ENCODE results near the gene QTRT2.
A peak's percentile ranks its signal among the peaks of the same experiment; 100 is the strongest.

QTRT2 gene

DNA sequence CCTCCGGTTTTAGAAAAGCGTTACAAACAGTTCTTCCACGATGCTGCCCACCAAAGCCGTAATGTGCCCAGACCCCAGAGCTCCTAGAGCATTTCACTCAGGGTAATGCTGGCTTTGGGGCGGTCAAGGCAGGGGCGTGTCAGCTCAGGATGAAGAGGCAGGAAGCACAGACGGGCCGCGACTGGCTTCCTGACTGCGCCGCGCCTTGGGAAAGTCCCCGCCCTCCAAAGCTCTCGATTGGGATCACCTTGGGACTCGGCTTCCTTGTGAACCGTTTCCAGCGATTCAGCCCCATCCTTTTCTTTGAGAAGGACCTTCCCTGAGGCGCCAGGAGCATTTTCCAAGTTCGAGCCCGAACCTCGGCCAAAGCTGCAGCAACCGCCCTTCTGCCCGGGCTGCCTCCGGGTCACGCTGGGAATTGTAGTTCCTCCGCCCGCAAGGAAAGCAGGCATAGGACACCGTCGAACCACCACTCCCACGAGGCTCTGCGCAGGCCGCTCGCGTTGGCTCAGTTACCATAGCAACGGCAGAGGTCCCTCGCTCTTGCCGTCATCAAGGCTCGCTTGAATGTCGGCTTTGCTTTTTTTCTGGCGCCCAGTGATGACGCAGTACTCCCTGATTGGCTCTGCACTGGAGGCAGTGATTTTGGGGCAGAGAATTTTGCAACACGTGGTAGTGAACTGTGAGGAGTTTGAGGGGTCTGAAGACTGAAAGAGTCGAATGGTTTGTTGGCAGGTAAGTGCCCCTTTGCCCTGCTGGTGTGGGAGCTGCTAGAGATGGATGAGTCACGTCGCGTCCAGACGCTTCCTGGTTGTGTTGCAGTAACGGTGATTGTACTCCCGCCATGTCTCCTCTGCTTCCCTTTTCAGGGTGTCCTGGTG lies at the start of gene QTRT2, which contains the start of gene CCDC191:
Gene QTRT2 (plus strand): TSS at position 608 of the 881 bp plus-strand sequence. CDS start 8,521 bp downstream, outside the sequence.
Gene CCDC191 (minus strand): TSS at position 397 of the 881 bp plus-strand sequence. CDS start 60 bp downstream, at position 337.
- peak; percentile 97 for DNase-seq (ENCODE audit: low read depth in 2 of 2)

DNA sequence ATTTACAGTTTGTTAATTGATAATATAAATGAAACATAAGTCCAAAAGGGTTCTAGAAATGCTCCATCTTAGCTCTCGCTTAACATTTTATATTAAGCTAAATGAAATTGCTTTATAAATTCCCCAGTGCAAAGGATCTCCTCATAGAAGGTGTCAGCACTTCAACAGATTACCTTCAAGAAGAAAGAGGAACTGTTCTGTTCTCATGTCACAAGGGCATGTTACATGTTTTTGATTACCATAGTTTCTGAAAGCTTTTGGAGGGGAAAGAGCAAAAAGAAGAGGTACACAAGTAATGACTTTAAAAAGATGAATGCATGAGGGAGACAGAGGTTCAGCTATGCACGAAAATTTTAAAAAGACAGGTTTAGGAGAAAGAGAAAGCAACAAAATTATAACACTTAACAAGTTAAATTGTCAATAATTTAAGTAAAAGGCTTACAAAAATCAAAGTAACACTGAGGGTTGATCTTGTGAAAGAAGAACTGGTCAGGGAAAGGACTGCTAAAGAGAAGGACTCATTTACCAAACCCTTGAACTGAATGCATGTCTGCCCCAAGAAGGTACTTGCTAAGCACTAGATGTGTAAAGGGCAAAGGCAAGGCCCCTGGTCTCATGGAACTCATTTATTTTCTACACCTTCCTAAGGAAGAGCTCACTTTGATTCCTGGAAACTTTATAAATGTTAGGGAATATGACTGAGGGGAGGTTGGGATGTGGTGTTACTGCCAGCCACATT lies 45.3 kb upstream of the QTRT2 start:
- DNase-seq (ENCODE audit: low read depth in 2 of 2): no peak

DNA sequence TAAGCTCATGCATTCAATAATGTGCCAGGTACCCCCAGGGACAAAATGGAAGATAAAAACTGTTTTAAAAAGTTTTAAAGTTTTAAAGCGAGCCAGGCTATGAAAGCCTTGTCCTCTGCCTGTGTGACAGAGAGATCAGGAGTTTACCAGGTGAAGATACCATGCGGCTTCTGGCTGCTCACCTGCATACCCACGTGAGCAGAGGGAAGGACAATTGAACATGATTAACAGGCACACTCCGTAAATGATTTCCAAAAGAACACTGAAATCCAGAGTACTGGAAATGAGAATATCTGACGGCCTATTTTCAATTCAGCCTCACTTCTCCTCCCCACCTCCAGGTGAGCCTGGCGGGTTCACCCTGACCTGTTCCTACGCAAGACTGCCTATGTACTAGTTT lies 42.3 kb upstream of the QTRT2 start:
- DNase-seq (ENCODE audit: low read depth in 2 of 2): no peak

DNA sequence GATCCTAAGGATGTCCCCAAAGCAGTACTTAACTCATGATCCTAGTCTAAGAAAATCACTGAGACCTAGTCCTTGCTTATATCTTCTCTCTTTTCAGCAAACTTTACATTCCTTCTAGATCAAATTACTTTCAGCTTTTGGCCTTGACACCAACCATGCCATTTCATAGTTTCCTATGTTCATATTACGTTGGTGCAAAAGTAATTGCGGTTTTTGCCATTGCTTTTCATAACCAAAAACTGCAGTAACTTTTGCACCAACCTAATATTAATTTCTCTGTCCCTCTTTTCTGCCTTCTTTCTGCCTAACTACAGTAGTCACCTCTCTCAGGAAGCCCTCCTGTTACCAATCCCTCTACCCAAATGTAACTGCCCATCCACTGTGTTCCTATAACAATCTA lies 37.1 kb upstream of the QTRT2 start:
- no peak for DNase-seq (ENCODE audit: low read depth in 2 of 2)

DNA sequence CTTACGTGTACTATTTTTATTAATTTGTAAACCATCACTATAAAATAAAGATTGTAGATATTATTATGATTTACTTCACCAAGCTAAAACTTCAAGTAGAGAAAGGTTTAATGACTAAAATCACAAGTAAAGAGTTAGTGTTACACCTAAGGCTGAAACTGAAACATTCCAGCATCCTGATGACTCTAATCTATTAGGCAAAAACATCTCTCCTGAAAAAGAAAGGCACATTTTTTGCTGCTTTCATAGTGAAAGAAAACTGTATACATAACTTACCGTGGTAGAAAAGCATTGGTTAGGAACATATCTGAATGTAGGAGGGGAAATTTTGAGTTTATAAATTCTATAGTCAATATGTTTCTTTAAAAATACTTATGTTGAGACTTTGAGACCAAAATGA lies 35.6 kb upstream of the QTRT2 start:
- DNase-seq (ENCODE audit: low read depth in 2 of 2): no peak

DNA sequence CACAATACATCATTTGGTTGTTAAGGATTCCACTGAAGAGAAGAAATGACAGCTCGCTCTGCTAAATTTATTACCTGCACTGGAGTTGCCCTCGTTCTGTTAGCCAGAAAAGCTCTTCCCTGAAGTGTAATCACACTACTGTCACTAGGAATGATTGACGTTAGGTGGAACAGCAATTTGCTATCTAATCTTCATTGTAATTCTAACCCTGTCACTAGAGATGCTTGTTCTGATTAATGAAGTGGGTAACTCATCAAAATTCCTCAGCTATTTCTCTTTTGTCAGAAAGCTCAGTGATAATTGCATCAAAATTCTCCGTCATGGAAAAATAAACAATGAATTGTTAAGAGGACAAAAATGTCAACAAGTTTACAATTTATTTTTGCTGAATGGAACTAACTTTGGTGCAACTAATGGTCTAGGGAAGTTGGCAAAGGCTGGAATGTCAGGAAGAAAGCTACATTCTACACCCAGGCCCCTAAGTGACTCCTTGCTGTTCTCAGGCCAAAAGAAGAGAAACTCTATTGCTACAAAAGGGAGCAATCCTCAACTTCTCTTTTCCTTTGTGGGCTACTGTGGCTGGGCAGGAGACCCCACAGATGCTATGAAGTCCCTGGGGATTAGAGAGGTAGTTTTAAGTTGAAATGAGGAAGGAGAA lies 34.3 kb upstream of the QTRT2 start:
- no peak for DNase-seq (ENCODE audit: low read depth in 2 of 2)

DNA sequence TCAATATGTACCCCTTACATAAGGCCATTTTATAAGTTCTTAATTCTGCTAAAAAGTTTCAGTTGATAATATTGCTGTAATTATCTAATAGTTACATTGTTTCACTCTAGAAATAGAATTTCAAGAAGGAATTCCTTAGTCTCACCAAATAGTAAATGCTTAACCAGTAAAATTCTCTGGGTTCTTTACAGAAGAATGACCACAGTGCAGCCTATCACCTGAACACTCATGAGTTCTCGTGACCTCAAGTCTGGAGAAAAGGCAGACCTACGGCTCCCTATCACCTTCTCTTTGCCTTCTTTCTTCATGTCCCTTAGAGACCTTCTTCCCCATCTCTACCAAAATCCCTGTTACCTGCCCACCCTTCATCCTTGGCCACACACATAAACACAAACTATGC lies 31.1 kb upstream of the QTRT2 start:
- no peak for DNase-seq (ENCODE audit: low read depth in 2 of 2)

DNA sequence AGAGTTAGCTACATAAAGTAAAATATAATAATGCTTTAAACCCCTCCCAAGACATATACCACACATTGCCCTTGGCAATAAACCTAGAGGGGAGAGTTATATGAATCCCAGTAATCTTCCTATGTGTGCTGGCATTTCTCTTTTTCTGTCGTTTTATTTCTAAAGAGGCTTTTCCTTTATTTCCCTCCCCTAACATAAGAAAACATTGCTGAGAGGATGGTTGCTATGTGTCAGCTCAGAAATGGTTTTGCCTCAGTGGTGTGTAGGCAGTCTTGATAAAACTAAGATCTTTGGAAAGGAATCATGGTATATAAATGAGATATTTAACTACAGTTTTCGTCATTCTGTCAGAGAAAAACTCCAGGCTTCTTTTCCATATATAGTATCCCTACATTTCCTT lies 30.2 kb upstream of the QTRT2 start:
- no peak for DNase-seq (ENCODE audit: low read depth in 2 of 2)

DNA sequence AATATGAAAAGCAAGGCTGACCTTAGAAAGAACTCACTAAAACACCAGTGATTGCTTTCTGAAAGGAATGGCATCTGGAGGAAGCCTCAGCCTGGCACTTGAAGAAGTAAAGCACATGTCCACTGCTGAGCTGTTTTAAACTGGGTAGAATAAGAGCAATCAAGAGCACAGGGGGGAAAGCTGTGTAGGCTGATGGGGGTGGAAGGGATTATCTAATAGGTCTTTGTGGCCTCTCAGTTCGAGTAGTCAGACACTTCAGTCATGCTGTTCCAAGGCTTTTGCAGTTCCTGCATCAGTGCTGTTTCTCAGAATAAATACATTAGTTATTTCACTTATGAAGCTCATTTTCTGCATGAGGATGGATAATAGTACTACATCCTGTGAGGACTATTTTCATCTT lies 22.8 kb upstream of the QTRT2 start:
- no peak for DNase-seq (ENCODE audit: low read depth in 2 of 2)

DNA sequence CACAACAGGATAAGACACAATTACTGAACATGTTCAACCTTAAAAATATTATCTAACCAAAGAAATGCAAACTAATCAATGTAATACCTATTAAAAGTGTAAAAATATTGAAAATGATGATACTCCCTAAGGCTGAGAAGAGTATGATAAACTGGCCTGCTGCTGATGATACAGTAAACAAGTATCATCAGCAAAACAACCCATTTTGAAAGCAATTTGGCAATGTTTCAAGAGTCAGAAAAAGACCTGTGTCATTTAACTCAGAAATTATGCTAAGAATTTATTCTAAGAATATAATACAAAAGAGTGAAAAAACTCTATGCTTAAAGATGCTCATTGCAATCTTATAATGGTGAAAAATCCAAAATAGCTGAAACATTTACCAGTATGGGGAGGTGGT lies 22.3 kb upstream of the QTRT2 start:
- no peak for DNase-seq (ENCODE audit: low read depth in 2 of 2)

DNA sequence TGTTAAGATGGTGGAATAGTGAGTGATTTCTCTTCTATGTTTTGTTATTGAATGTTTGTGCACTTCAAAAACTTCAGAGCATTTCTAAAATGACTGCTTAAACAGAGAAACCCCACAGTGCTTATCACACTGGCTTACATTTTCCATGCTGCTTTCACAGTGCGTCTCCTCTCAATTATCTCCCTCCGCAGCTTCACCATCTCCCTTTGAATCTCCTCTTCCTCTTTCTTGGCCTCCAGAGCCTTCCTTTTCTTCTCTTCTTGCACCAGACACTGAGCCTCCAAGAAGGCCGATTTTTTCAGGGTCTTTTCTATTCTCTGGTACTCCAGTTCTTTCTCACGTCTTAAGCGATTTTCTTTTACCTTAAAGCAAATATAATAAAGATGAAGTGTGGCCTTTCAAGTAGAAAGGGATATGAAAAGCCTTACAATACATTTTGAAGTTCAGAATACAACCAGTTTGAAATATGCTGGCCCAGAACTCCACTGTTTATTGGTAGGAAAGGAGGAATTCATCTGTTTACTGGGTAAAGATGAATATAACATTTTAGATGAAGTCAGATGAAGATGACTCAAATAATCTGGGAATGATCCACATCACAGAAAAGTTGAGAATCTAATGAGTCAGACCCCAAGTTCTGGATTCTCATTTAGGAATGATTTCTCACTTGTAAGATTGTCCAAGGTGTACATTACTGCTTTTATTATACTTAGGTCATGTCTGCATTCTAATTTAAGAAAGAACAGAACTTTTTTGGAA lies 21.6 kb upstream of the QTRT2 start:
- no peak for DNase-seq (ENCODE audit: low read depth in 2 of 2)

DNA sequence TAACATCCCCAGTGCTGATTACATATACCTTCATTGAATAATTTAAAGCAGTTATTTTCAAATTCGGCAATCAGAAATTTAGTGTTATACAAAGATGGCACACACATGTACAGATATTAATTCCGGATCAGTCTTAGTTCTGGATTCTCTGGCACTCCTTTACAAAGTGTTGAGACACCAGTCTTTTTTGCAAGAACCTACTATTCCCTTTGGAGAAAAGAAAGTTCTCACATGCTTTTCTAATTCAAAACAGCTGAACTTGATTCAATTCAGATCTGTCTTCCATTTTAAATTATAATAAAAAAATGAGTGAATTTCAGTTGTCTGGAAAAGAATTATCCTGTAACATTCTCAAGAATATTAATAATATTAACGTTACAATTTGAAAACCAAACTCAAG lies 20.6 kb upstream of the QTRT2 start:
- no peak for DNase-seq (ENCODE audit: low read depth in 2 of 2)

DNA sequence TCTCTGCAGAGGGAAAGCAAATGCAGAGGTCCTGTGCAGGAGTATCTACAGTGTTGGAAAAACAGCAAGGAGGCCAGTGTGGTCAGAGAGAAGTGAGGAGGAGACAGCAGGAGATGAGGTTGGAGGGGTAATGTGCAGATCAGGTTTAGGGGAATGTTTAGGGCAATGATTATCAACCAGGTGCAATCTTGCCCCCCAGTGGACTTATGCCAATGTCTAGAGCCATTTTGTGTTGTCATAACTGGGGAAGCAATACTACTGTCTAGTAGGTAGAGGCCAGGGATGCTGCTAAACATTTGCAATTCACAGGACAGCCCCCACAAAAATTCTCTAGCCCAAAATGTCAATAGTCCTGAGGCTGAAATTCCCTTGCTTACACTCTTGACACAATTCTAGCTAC lies 13.3 kb upstream of the QTRT2 start:
- no peak for DNase-seq (ENCODE audit: low read depth in 2 of 2)

DNA sequence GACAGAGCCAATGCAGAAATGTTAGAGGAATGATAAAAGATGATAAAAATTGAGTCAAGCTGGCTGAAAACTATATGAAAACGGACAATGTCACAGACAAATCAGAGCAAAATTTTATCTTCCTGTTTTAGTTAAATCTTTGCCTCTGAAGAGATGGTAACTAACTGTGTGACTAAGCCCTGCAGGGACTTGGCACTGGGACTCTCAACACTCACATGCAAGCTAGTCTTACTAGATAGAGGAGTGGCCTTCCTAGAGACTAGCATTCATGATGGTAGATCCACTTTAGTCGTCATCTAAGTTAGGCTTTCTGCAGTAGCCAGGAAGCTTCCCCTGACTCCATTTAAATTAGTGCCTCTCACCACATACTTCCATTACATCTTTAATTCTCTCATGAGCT lies 4.3 kb upstream of the QTRT2 start:
- DNase-seq (ENCODE audit: low read depth in 2 of 2): no peak

DNA sequence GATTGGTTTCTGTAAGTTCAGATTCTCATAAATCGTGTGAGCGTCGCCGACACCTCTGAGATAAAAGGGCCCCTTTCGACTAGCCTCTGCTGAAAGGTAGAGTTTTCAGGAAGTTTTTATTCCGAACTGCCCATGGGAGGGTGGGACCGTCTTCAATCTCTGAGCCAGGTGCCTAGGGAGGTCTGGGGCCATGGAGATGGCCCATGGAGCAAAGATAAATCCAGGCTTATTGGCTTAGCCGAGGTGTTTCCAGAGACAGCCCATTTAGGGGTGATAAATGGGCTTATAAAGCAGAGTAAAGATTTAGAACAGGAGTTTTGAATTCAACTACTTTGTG lies 442 bp downstream of the QTRT2 start:
- no peak for DNase-seq (ENCODE audit: low read depth in 2 of 2)

DNA sequence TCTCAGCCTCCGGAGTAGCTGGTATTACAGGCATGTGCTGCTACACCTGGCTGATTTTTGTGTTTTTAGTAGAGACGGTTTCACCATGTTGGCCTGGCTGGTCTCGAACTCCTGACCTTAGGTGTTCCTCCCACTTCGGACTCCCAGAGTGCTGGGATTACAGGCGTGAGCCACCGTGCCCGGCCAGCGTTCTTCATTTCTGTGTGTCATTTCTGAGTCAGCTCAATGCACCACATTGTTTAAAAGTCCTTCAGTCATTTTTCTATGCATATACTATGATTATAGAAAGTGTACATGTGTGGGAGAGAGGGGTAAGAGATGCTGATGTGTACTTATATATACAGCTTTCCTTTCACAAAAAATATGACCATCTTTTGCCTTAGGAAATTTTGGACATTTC lies 2.1 kb downstream of the QTRT2 start:
- no peak for DNase-seq (ENCODE audit: low read depth in 2 of 2)

DNA sequence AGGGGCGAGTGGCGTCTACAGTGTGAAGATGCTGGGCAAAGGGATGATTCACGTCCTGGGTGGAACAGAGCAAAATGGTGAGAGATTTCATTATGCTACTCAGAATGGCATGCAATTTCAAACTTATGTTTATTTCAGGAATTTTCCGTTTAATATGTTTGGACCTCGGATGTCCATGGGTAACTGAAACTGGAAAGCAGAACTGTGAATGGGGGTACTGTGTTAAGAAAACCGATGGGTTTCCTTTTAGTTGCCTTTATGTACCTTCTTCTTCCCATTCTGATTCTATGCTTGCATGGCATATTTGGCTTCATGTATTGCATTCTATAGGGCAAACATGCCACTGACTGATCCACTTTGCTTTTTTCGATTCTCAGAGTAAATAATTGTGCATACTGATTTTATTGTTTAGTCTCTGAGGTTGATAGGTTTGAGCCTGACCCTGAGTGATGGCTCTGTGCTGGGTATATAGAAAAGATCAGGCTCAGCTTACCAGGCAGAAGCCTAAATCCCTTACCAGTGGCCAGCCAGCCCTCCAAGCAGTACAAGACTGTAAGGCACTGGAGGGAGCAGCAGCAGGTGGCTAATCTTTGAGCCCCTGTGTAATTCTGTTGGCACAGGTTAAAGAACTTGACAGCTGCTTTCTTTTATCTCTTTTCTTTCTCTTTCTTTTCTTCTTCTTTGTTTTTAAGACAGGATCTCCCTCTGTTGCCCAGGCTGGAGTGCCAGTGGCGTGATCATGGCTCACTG lies 4.5 kb downstream of the QTRT2 start:
- DNase-seq (ENCODE audit: low read depth in 2 of 2): no peak

DNA sequence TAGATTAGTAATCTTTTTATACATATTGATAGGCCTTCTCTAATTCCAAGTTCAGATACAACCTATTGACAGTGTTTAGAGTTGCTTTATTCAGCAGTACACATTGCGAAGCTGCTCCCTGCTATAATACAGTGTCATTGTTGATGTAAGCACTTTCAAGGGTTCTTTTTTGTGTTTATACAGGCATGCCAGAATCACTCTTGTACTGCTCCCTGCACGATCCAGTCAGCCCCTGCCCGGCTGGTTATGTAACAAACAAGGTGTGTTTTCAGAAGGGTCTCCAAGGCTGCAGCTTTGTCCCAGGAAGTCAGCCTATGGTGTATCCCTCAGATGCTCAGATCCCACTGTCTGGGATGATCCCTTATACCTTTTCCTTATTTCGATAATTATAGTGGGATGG lies 11.3 kb downstream of the QTRT2 start:
- DNase-seq (ENCODE audit: low read depth in 2 of 2): no peak

DNA sequence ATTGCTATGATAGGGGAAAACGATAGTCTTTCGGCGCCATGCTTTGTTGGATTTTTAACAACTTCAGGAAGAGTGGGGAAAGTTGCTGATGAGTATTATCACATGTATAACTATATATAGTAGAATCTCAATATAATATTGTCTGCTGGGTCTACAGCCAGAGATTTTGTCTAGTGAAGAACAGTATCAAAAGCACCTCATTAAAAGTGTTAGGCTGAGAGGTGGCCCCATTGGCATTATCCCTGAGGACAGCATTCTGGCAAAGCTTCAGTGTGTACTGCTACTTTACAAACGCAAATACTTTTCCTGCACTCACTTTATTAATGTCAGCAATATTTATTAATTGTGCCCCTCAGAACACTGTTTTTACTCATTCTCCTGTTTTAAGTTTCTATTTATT lies 11.8 kb downstream of the QTRT2 start:
- DNase-seq (ENCODE audit: low read depth in 2 of 2): no peak

DNA sequence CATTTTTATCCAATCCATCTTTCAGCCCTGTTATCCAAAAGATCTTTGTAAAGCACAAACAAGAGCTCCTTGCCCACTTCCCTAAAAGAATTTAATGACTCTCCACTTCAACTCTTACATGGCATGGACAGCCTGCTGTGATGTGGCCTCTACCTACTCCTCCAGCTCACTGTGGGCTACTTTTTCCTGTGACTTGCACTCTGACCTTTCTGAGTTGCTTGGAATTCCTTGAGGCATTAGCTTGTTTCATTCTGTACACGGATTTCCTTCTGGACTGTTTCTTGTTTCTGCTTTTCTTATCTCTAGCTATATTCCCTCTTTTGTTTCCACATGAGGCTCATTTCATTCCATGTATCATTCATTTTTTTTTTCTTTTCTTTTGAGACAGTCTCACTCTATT lies 15.2 kb downstream of the QTRT2 start:
- no peak for DNase-seq (ENCODE audit: low read depth in 2 of 2)

DNA sequence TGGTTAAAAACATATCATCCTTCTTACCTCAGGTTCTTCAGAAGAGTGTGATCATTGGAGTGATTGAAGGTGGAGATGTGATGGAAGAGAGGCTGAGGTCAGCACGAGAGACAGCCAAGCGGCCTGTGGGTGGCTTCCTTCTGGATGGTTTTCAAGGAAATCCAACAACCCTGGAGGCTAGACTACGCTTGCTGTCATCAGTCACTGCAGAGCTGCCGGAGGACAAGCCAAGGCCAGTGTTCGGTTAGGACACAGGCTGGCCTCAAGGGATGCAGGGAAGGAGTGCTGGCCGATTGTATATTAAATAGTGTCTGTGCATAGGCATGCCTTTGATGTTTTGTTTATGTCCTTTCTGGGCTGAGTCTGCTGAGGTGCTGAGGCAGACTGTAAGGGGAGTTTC lies 20.2 kb downstream of the QTRT2 start:
- DNase-seq (ENCODE audit: low read depth in 2 of 2): no peak

Measured in stimulated activated CD4-positive, alpha-beta T cell treated with anti-CD3 and anti-CD28 coated beads, Interleukin-12 subunit alpha, Interleukin-12 subunit beta, amount 100 ng/mL, for 24 hours (primary cell).